ENCODE results near the gene AREL1.

The AREL1 gene

DNA sequence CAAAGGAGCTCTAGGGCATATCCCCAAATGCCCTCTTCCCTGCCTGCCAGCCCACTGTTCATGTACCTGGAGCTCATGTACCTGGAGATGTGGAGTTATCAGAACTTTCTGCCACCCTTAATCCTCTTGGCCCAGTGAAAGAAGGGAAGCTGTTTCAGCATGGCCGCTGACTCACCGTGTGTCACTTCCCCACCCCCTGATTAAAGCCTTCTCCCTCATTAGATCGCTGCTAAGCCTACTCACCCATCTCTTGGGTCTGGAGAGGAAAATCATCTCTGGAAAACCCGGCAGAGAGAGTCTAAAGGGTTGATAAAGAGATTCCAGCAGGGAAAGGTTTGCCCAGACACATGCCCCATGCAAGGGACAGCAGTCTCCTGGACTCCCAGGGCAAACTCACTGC is 96.4 kb downstream of the AREL1 start:
- H3K9me3 ChIP-seq (ENCODE audit: insufficient read depth, low read length), result peaks cover 32% of the 10 kb centered on the region; the same call in 1 of the 2 replicates
- no peaks in the 10 kb centered on the region for H3K36me3 ChIP-seq (ENCODE audit: insufficient read depth, insufficient read length, low read length)
- peaks cover 5% of the 10 kb centered on the region for H3K4me1 ChIP-seq (ENCODE audit: insufficient read depth, insufficient read length)
- H3K4me3 ChIP-seq (ENCODE audit: insufficient read length, low read depth), result no peak overlapping the region
- H3K27me3 ChIP-seq (ENCODE audit: insufficient read depth, insufficient read length), result peaks cover 6% of the 10 kb centered on the region
- no peak overlapping the region for H3K9ac ChIP-seq (ENCODE audit: insufficient read length, low read depth)
- TF ChIP-seq ZNF274 (IDR thresholded peaks at IDR 0.05; ENCODE audit: low read depth, low read length) (no peak), SUZ12 (IDR thresholded peaks at IDR 0.05; ENCODE audit: extremely low read depth, insufficient read depth, insufficient read length) (no peak), YY1 (IDR thresholded peaks at IDR 0.05; ENCODE audit: insufficient read depth, insufficient read length) (no peak)
- no peak for DNase-seq (ENCODE audit: low read depth, low spot score)

DNA sequence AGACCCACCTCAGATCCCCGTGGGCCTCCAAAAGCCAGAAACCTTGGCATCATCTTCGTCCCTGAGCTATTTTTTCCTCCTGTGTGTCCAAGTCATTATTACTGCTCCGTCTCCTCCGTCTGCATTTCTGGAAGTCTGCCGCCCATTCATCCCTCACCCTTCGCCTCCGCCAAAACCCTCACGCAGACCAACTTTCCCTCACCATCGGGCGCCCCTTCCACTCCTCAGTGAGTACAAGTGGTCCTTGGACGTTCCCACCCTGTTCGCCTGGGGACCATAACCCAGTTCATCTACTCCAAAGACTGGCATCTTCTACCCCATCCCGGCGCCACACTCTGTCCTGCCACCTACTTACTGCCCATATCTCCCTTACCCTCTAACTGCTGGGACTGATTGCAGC is 97.1 kb downstream of the AREL1 start:
- Histone ChIP-seq H3K9ac (ENCODE audit: insufficient read length, low read depth) (no peak overlapping the region), H3K4me3 (ENCODE audit: insufficient read length, low read depth) (no peak overlapping the region), H3K36me3 (ENCODE audit: insufficient read depth, insufficient read length, low read length) (no peaks in the 10 kb centered on the region), H3K9me3 (ENCODE audit: insufficient read depth, low read length) (peaks cover 40% of the 10 kb centered on the region; the same call in 1 of the 2 replicates), H3K4me1 (ENCODE audit: insufficient read depth, insufficient read length) (peaks cover 4% of the 10 kb centered on the region), H3K27me3 (ENCODE audit: insufficient read depth, insufficient read length) (peaks cover 14% of the 10 kb centered on the region)
- no peak for DNase-seq (ENCODE audit: low read depth, low spot score)
- no peak for TF ChIP-seq SUZ12 (IDR thresholded peaks at IDR 0.05; ENCODE audit: extremely low read depth, insufficient read depth, insufficient read length)
- TF ChIP-seq YY1 (IDR thresholded peaks at IDR 0.05; ENCODE audit: insufficient read depth, insufficient read length), result no peak
- TF ChIP-seq ZNF274 (IDR thresholded peaks at IDR 0.05; ENCODE audit: low read depth, low read length), result no peak

DNA sequence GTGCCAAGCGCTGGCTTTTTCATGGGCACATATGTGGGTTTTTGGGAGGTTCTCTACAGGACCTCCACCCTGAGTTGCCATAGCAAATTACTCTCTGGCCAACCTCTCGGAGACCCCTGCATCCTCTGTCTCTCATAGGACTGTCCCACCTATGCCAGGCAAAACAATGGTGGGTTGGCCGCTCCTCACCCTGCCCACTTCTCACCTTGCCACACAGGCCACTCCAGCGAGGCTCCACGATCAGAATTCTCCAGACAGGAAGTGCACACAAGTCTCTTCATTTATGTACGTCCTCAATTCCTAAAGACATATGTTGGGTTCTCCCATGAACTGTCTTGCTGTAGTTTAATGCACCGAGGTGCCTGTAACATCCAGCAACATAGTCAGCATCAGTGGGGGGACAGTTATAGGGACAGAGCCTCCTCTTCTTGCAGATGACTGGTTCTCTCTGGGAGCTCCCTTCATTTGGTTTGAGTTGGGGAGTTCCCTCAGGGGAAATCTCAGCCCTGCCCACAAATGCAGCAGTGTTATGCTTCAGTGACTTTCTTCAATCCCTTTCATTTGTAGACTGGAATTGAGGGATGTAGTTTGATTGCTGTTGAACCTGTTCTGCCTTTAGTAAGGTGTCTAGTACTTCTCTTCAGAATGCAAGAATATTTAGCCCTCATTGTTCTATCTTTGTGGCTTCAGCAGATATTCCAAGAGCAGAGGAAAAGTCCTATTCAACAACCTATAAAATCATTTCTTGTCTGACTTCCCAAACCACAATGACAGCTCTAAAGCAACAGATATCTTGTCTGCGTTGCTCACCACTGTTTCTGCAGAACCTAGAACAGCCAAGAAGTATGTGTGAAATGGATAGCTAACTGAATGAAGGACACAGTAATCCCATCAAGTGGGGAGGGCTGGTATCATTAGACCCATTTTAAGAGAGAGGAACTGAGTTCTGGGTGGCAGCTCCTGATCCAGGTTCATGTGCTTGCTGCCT is 98.1 kb downstream of the AREL1 start:
- peaks cover 43% of the 10 kb centered on the region; the same call in 1 of the 2 replicates for H3K9me3 ChIP-seq (ENCODE audit: insufficient read depth, low read length)
- TF ChIP-seq ZNF274 (IDR thresholded peaks at IDR 0.05; ENCODE audit: low read depth, low read length), result no peak
- TF ChIP-seq YY1 (IDR thresholded peaks at IDR 0.05; ENCODE audit: insufficient read depth, insufficient read length), result no peak
- TF ChIP-seq SUZ12 (IDR thresholded peaks at IDR 0.05; ENCODE audit: extremely low read depth, insufficient read depth, insufficient read length), result no peak
- peaks cover 23% of the 10 kb centered on the region for H3K27me3 ChIP-seq (ENCODE audit: insufficient read depth, insufficient read length)
- no peak for DNase-seq (ENCODE audit: low read depth, low spot score)
- no peak overlapping the region for H3K9ac ChIP-seq (ENCODE audit: insufficient read length, low read depth)
- peaks cover 3% of the 10 kb centered on the region for H3K4me1 ChIP-seq (ENCODE audit: insufficient read depth, insufficient read length)
- no peaks in the 10 kb centered on the region for H3K36me3 ChIP-seq (ENCODE audit: insufficient read depth, insufficient read length, low read length)
- H3K4me3 ChIP-seq (ENCODE audit: insufficient read length, low read depth), result no peak overlapping the region

- no peak for DNase-seq (ENCODE audit: low read depth, low spot score)
- Histone ChIP-seq H3K4me1 (ENCODE audit: insufficient read depth, insufficient read length) (no peaks in the 10 kb centered on the region), H3K4me3 (ENCODE audit: insufficient read length, low read depth) (no peak overlapping the region), H3K9me3 (ENCODE audit: insufficient read depth, low read length) (peaks cover 43% of the 10 kb centered on the region; the same call in 1 of the 2 replicates), H3K9ac (ENCODE audit: insufficient read length, low read depth) (no peak overlapping the region), H3K27me3 (ENCODE audit: insufficient read depth, insufficient read length) (peaks cover 25% of the 10 kb centered on the region), H3K36me3 (ENCODE audit: insufficient read depth, insufficient read length, low read length) (no peaks in the 10 kb centered on the region)
- TF ChIP-seq YY1 (IDR thresholded peaks at IDR 0.05; ENCODE audit: insufficient read depth, insufficient read length) (no peak), SUZ12 (IDR thresholded peaks at IDR 0.05; ENCODE audit: extremely low read depth, insufficient read depth, insufficient read length) (no peak), ZNF274 (IDR thresholded peaks at IDR 0.05; ENCODE audit: low read depth, low read length) (no peak)
Observed at GRCh38 chr14:74613211-74613914, 99.5 kb downstream of the AREL1 start.

DNA sequence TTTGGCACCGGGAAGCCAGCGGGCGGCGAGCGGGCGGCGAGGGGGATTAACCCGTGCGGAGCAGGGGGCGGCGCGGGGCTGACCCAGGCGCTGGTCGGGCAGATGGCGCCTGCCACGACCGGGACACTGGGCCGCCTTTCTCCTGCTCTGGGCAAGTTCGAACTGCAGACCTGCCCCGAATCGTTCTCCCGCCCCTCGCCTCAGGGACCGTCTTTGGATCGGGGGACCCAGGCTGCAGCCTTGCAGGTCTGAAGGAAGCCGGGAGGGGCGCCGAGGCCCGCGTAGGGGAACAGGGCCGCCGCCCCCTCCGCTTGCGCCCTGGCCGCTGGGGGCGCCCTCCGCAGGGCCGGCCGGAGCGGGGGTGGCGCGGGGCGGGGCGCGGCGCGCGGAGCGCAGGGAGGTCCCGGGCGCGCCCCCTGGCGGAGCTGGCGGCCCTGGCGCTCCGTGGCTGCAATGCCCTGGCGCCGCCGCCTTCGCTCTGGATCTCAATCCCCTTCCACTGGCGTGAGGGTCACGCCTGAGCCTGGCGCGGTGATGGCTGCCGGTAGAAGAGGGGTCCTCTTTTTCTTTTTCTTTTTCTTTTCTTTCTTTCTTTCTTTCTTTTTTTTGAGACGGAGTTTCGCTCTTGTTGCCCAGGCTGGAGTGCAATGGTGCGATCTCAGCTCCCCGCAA is 100.4 kb downstream of the AREL1 start:
- no peak for TF ChIP-seq ZNF274 (IDR thresholded peaks at IDR 0.05; ENCODE audit: low read depth, low read length)
- no peaks in the 10 kb centered on the region for H3K36me3 ChIP-seq (ENCODE audit: insufficient read depth, insufficient read length, low read length)
- DNase-seq (ENCODE audit: low read depth, low spot score), result peak; percentile 65
- peaks cover 43% of the 10 kb centered on the region; the same call in 1 of the 2 replicates for H3K9me3 ChIP-seq (ENCODE audit: insufficient read depth, low read length)
- no peaks in the 10 kb centered on the region for H3K4me1 ChIP-seq (ENCODE audit: insufficient read depth, insufficient read length)
- peaks cover 25% of the 10 kb centered on the region for H3K27me3 ChIP-seq (ENCODE audit: insufficient read depth, insufficient read length)
- H3K9ac ChIP-seq (ENCODE audit: insufficient read length, low read depth), result peak overlapping the region; percentile 67
- H3K4me3 ChIP-seq (ENCODE audit: insufficient read length, low read depth), result peak overlapping the region; percentile 39

DNA sequence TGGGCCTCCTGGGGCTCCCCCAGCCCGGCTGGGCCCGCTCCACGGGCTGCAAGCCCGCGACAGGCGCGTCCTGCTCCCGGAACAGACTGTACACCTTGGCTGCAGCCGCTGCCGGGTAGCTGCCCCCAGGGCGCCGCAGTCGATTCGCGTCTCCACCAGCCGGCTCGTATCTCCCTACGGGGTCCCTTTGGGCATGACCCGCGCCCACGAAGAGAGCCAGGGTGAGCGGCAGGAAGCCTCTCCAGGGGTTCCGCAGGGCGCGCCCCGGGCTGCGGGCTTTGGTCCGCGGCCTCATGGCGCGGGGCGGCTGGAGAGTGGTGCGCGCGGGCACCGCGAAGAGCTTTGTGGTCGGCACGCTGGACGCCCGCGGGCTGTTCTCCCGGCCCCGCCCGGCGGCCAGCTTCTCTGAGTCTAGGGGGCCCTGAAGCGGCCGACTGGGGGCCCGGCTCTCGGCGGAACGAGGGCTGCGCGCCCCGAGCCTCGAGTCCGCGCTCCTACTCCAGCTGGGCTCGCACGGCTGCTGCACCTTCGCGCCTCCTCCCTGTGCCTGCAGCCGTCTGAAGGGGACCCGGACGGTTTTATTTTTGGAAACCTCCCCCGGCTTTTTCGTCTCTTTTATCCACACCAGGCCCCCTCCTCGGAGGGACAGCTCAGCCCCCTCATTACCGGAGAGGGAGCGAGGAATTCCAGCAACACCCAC is 101.1 kb downstream of the AREL1 start, which contains the start of gene LTBP2:
TSS of gene LTBP2 (minus strand) at position 588 of the 700 bp plus-strand sequence. CDS start at position 295, 293 bp downstream.
- H3K9ac ChIP-seq (ENCODE audit: insufficient read length, low read depth), result peak within 1 kb of the TSS; percentile 67

More for the DNA sequence above, 101.1 kb downstream of the AREL1 start, which contains the start of gene LTBP2:
- no peak for DNase-seq (ENCODE audit: low read depth, low spot score)
- no peaks in the 10 kb centered on the region for H3K36me3 ChIP-seq (ENCODE audit: insufficient read depth, insufficient read length, low read length)
- peaks cover 43% of the 10 kb centered on the region; the same call in 1 of the 2 replicates for H3K9me3 ChIP-seq (ENCODE audit: insufficient read depth, low read length)
- H3K27me3 ChIP-seq (ENCODE audit: insufficient read depth, insufficient read length), result peaks cover 25% of the 10 kb centered on the region
- TF ChIP-seq YY1 (IDR thresholded peaks at IDR 0.05; ENCODE audit: insufficient read depth, insufficient read length) (no peak), SUZ12 (IDR thresholded peaks at IDR 0.05; ENCODE audit: extremely low read depth, insufficient read depth, insufficient read length) (no peak), ZNF274 (IDR thresholded peaks at IDR 0.05; ENCODE audit: low read depth, low read length) (no peak)
- peak within 1 kb of the TSS; percentile 39 for H3K4me3 ChIP-seq (ENCODE audit: insufficient read length, low read depth)
- H3K4me1 ChIP-seq (ENCODE audit: insufficient read depth, insufficient read length), result no peaks in the 10 kb centered on the region
